GM18502 (cell line): ENCODE results near the gene OSBPL2.

Experiments used
- ATAC-seq: cut with Tn5 transposase; IDR thresholded peaks from one replicate; pipeline ENCODE4 v1.9.1; 2021; ENCODE audit warnings: mild to moderate bottlenecking; ENCODE audit not compliant: unreplicated experiment, poor library complexity

The OSBPL2 gene

DNA sequence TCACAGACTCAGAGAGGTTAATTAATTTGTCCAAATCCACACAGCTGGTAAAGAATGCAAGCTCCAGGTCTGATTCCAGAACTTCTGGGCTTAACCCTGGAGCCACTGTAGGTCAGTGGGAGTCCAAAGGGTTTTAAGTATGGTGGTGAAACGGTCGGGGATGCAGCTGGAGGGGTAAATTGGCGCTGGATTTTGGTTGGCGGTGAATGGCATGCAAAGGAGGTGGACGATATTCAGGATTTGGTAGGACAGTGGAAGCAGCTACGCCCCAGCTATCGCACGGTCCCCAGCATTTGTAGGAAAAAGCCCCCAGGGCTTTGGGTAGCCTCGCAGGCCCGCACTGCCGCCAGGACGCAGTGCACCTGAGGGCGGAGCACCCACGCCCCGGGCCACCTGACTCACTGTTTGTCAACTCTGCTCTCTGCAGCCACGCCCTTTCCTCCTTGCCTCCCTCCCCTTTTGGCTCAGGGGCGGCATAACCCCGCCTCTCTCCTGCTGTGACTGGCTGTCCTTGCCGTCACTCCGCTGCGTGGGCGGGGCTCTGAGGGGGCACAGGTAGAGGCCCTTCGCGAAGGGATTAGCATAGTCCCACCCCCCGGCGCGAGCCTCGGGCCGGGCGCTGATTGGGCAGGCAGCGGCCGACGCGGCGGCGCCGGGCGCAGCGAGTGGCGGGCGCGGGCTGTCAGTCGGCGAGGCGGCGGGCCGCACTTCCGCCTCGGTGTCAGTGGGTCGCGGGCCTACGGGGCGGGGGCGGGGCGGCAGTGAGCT, at the start of gene OSBPL2:
Gene OSBPL2 (plus strand): TSS at position 721 of the 768 bp plus-strand sequence. CDS start 17,664 bp downstream, outside the sequence.
- peak; percentile 98 for ATAC-seq

GRCh38 chr20:62190639-62191411, 47.5 kb upstream of the OSBPL2 start:
- ATAC-seq, result no peak

GRCh38 chr20:62191781-62192559, 46.4 kb upstream of the OSBPL2 start:
- ATAC-seq, result no peak

GRCh38 chr20:62192635-62193034, 45.7 kb upstream of the OSBPL2 start:
- no peak for ATAC-seq

DNA sequence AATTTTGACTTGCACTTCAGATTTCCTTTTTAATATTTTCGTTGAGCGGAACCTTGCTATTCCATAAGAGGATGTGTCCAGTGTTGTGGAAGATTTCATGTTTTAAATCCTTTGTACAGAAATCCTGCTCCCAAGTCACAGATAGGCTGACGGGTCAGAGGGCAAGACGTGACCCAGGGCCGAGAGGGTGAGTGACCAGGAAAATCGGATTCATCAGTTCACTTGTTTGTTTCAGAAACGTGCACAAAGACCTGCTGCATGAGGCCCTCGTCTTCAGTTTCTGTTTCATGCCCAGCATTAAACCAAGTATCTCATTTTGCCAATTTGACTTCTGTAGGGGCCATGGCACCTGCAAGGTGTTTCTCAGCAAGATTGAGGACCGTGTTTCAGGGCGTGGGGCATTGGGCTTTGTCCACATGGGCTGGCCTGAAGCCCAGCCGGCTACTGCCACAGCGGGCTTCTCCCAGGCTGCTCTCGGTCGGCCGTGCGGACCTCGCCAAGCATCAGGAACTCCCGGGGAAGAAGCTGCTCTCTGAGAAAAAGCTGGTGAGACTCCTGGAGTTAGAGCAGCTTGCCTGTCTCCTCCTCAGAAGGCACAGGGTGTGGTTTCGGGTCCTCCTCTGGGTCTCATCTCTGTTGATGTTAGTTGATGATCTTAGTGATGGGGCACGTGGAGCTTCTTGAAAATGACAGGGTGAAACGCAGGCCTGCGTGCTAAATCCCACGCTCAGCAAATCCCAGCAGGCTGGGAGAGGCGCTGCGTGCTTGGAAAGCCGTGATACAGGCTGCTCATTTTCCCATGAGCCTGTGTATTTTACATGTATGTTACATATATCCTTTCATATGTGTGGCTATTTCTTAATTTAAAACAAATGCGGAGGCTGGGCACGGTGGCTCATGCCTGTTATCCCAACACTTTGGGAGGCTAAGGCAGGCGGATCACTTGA, 45.0 kb upstream of the OSBPL2 start:
- ATAC-seq, result no peak

DNA sequence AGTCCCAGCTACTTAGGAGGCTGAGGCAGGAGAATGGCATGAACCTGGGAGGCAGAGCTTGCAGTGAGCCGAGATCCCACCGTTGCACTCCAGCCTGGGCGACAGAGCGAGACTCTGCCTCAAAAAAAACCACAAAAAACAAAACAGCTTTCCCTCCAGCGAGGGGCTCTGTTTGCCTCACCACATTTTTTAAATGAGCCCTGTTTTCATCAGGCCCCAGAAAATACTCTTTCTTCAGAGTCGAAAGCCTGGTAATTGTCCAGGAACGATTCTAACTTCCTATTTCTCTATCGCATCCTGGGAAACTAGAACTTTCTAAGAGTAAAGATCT, 43.3 kb upstream of the OSBPL2 start:
- no peak for ATAC-seq

GRCh38 chr20:62195736-62196135, 42.6 kb upstream of the OSBPL2 start:
- no peak for ATAC-seq

GRCh38 chr20:62196286-62196685, 42.0 kb upstream of the OSBPL2 start:
- ATAC-seq, result no peak

GRCh38 chr20:62197311-62197710, 41.0 kb upstream of the OSBPL2 start:
- no peak for ATAC-seq

DNA sequence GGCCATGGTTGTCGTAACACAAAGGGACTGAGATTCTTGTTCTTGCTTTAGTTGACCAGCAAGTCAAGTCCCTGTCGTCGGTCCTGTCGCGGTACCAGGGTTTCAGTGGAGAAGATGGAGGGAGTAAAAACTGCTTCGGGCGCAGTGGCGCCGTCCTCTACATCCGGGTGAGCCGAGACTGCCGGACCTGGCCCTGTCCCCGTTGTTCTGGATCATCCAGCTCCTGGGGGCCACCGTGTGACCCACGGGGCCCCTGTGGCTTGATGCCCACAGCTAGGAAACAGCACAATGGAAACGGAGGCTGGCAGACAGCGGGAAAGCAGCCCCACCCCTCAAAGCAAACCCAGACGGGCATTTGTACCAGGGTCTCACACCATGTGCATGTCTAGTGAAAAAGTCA, 40.5 kb upstream of the OSBPL2 start:
- no peak for ATAC-seq

DNA sequence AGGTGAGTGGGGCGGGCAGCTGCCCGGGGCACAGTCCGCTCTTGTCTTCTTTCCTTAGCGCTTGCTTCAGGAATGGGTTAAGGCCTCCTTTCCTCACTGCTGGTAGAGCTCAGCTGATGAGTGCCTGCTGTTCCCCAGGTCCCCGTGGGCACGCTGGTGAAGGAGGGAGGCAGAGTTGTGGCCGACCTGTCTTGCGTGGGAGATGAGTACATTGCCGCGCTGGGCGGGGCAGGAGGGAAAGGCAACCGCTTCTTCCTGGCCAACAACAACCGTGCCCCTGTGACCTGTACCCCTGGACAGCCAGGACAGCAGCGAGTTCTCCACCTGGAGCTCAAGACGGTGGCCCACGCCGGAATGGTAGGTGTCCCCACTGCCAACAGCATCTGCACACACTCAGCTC, 39.8 kb upstream of the OSBPL2 start:
- ATAC-seq, result no peak

- no peak for ATAC-seq
Measured at GRCh38 chr20:62198931-62199330, 39.4 kb upstream of the OSBPL2 start.

- ATAC-seq, result no peak
Measured at GRCh38 chr20:62200491-62201172, 37.7 kb upstream of the OSBPL2 start.

GRCh38 chr20:62201173-62202082, 36.9 kb upstream of the OSBPL2 start:
- peak; percentile 69 for ATAC-seq

GRCh38 chr20:62202083-62202395, 36.3 kb upstream of the OSBPL2 start:
- no peak for ATAC-seq

GRCh38 chr20:62202676-62203377, 35.5 kb upstream of the OSBPL2 start:
- ATAC-seq, result no peak

- no peak for ATAC-seq
Measured at GRCh38 chr20:62203378-62204030, 34.8 kb upstream of the OSBPL2 start.
